ENCODE measurements around the gene HTRA3.

The HTRA3 gene

GRCh38 chr4:8297691-8298485, 28.3 kb downstream of the HTRA3 start:
- TF ChIP-seq CTCF (IDR thresholded peaks at IDR 0.05) = no peak

- TF ChIP-seq CTCF (IDR thresholded peaks at IDR 0.05) = no peak
These were observed 31.3 kb downstream of the HTRA3 start for GRCh38 chr4:8300832-8301231.

- no peak for TF ChIP-seq CTCF (IDR thresholded peaks at IDR 0.05)
These were observed 32.5 kb downstream of the HTRA3 start for GRCh38 chr4:8301851-8302730.

- TF ChIP-seq CTCF (IDR thresholded peaks at IDR 0.05) = no peak
These were observed 33.5 kb downstream of the HTRA3 start for GRCh38 chr4:8303081-8303480.

- no peak for TF ChIP-seq CTCF (IDR thresholded peaks at IDR 0.05)
These were observed 34.1 kb downstream of the HTRA3 start for GRCh38 chr4:8303485-8304281.

GRCh38 chr4:8304827-8305695, 35.5 kb downstream of the HTRA3 start:
- TF ChIP-seq CTCF (IDR thresholded peaks at IDR 0.05) = no peak
